HL-60 (cell line): ENCODE data around the gene BOK.
"Not testable (repeated sequence)": the region's sequence is repeated elsewhere in the genome, so short reads cannot be mapped to it uniquely, and the experiment has no call there.

ENCODE experiments used
- DNase-seq, 2 experiments: peaks; one replicate each; pipeline ENCODE4 v3.0.0-alpha.2; 2010 to 2020; ENCODE audit warnings: low read depth in 1 of 2, low spot score in 1 of 2
- H3K27ac ChIP-seq: fragments of 250-450 bp; sonication (Bioruptor Pico); replicated peaks from 2 replicates; pipeline ENCODE4 v1.5.1; 2020; ENCODE audit warnings: mild to moderate bottlenecking, moderate library complexity
- H3K27me3 ChIP-seq: fragments of 250-450 bp; sonication (Bioruptor Pico); 2 replicates; pipeline ENCODE4 v1.5.1; 2021; ENCODE audit warnings: mild to moderate bottlenecking, moderate library complexity; ENCODE audit not compliant: insufficient read depth, poor library complexity, severe bottlenecking
- H3K4me3 ChIP-seq: replicated peaks from 2 replicates; pipeline ENCODE4 v1.5.1; 2011; ENCODE audit warnings: mild to moderate bottlenecking, control low read depth, low read length; ENCODE audit not compliant: insufficient read depth
- CTCF ChIP-seq: IDR thresholded peaks from one replicate; pipeline ENCODE4 v1.5.1; 2011; ENCODE audit warnings: low read length, control low read depth, inconsistent platforms; ENCODE audit not compliant: insufficient read depth
- GABPA ChIP-seq: IDR thresholded peaks from 2 replicates; pipeline ENCODE4 v1.6.1; 2012; ENCODE audit warnings: low read depth
- POLR2AphosphoS5 ChIP-seq: IDR thresholded peaks from 2 replicates; pipeline ENCODE4 v1.6.1; 2012; ENCODE audit warnings: low read depth
- REST ChIP-seq: IDR thresholded peaks from 2 replicates; pipeline ENCODE4 v1.6.1; 2012; ENCODE audit warnings: low read depth; ENCODE audit not compliant: insufficient replicate concordance
- SPI1 ChIP-seq: IDR thresholded peaks from 2 replicates; pipeline ENCODE4 v1.6.1; 2012; ENCODE audit warnings: low read depth, mild to moderate bottlenecking, borderline replicate concordance

BOK gene

GRCh38 chr2:241565411-241565810 lies 6.9 kb downstream of the BOK start:
- DNase-seq = no peak
- no peak overlapping the region for H3K4me3 ChIP-seq
- TF ChIP-seq CTCF (no peak), REST (no peak), POLR2AphosphoS5 (no peak), GABPA (no peak), SPI1 (no peak)
- no peak overlapping the region for H3K27ac ChIP-seq
- H3K27me3 ChIP-seq = no peaks in the 10 kb centered on the region

GRCh38 chr2:241566021-241566420 lies 7.5 kb downstream of the BOK start:
- not testable (repeated sequence) for DNase-seq, H3K4me3 ChIP-seq, H3K27me3 ChIP-seq, H3K27ac ChIP-seq

GRCh38 chr2:241566468-241566867 lies 7.9 kb downstream of the BOK start:
- Histone ChIP-seq H3K27ac (no peak overlapping the region), H3K27me3 (no peaks in the 10 kb centered on the region), H3K4me3 (no peak overlapping the region)
- no peak for DNase-seq
- no peak for TF ChIP-seq CTCF
- no peak for TF ChIP-seq SPI1
- no peak for TF ChIP-seq GABPA
- TF ChIP-seq REST = no peak
- TF ChIP-seq POLR2AphosphoS5 = no peak

- not testable (repeated sequence) for H3K4me3 ChIP-seq, DNase-seq, H3K27me3 ChIP-seq, H3K27ac ChIP-seq
Observed at GRCh38 chr2:241567266-241567665, 8.7 kb downstream of the BOK start.

GRCh38 chr2:241567776-241568175 lies 9.2 kb downstream of the BOK start:
- Histone ChIP-seq H3K27ac (no peak overlapping the region), H3K27me3 (no peaks in the 10 kb centered on the region), H3K4me3 (no peak overlapping the region)
- no peak for DNase-seq
- no peak for TF ChIP-seq REST
- no peak for TF ChIP-seq POLR2AphosphoS5
- no peak for TF ChIP-seq SPI1
- no peak for TF ChIP-seq CTCF
- TF ChIP-seq GABPA = no peak
